HG03097 (cell line): ENCODE results near the gene TRAF2.

ENCODE experiments used
- ATAC-seq: cut with Tn5 transposase; IDR thresholded peaks from one replicate; pipeline ENCODE4 v1.9.1; 2021; ENCODE audit not compliant: unreplicated experiment, low FRiP score

TRAF2 gene

DNA sequence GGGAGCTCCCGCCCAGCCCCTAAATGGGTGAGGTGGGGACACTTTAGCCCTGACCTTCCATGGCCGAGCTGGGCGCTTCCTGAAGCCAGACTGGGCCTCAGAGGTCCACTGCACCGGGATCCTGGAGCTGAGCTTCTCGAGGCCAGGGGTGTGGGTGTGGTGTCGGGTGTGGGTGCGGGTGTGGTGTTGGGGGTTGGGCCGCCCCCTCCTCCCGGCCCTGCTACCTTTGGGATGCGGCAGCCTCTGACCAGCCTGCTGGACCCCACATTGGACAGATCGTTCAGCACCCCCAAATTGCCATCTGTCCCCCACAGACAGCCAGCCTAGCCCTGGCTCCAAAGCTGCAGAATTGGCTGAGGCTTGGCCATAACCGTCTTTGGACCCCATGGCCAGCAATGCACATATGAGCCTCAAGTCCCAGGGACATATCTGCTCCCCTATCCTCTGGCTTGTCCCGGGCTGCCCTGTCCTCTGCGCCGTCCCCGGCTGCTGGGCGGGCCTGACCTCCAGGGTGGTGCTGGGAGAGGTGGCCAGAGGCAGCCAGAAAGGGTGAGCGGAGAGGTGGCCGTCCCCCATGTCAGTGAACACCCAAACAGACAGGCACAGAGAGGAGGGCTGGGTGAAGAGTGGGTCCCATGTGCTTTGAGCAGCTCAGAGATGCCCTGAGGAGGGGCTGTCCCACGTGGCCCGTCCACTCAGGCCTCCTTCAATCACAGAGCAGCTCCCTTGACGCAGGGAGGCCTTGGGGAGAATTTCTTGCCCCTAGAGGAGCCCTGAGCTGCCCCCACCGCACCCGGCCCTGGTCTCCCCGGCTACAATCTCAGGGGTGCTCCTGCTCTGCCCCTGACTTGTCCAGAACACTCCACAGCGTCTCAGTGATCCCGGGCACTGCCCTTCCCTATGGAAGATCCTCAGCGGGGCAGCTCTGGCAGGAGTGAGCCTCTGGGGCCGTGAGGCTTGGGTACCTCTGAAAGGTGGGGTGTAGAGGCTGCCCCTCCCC lies 87.6 kb downstream of the TRAF2 start:
- no peak for ATAC-seq

DNA sequence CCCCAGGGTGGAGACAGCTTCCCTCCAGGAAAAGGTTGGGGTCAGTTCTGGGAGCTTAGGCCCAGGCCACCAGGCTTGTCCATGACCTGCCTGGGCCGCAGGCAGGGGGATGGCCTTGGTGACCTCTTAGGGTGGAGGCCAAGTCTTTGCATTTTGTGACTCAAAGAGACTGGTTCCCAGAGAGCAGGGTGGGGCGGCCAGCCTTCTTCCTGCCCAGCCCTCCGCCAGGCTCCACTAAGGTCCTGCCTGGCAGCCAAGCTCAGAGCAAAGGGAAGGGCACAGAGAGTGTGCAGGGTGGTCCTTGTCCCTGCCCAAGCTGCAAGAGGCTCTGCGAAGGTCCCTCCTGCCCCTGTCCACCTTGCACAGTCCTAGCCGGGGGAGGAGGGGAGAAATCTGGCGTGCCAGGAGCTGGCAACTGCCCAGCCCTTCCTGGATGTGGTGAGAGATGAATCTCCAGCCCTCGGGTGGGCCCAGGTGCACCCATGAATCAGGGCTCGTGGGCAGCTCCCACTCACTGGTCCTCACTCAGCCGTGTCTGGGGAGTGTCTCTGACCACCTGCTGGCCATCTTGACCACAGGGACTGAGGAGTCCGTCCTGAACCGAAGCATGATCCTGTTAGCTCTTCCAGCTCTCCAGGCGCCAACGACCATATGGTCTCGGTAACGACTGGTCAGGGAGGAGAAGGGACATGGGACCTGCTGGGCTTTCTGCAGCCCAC lies 88.7 kb downstream of the TRAF2 start:
- ATAC-seq: no peak

DNA sequence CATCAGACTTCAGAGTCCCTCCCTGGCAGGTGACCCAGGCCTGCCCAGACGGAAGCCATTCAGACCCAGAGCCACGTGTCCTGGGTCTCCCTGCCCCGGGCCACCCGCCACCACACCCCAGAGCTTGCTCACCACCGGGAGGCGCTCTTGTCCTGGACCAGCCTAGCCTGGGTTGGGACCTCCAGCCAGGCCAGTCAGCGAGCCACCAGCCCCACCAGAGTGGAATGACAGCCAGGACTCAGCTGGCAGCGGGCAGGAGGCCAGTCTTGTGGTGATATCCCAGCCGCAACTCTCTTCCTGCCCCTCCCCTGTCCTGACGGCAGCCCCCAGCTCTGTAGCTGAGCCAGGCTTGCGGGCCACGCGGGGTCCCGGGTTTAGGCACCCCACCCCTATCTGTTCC lies 89.3 kb downstream of the TRAF2 start:
- no peak for ATAC-seq
